Endodermal cell (in vitro differentiated cells): Measurements from ENCODE around the gene DNAH9. TPM values are rescaled to one million over a fixed set of nuclear protein-coding genes. Genes with fewer than 3 reads are reported as not detected.

Source experiments
- DNase-seq: peaks from one replicate; pipeline ENCODE4 v3.0.0-alpha.2; 2017
- H3K27ac ChIP-seq: 2 replicates; pipeline ENCODE4 v1.5.1; 2013; ENCODE audit warnings: mild to moderate bottlenecking, low read depth, low read length, moderate library complexity
- H3K27me3 ChIP-seq: 2 replicates; pipeline ENCODE4 v1.6.1; 2013; ENCODE audit warnings: mild to moderate bottlenecking, low read length, moderate library complexity; ENCODE audit not compliant: insufficient read depth, control insufficient read depth, poor library complexity, severe bottlenecking
- H3K36me3 ChIP-seq: 2 replicates; pipeline ENCODE4 v1.7.0; 2013; ENCODE audit warnings: mild to moderate bottlenecking, low read length, moderate library complexity; ENCODE audit not compliant: control insufficient read depth, insufficient read depth
- H3K4me1 ChIP-seq: one replicate; pipeline ENCODE4 v1.7.0; 2013; ENCODE audit warnings: low read length; ENCODE audit not compliant: control insufficient read depth, insufficient read depth
- H3K4me3 ChIP-seq: 2 replicates; pipeline ENCODE4 v1.5.1; 2013; ENCODE audit warnings: mild to moderate bottlenecking, low read length, moderate library complexity
- H3K9ac ChIP-seq: 2 replicates; pipeline ENCODE4 v1.6.1; 2013; ENCODE audit warnings: mild to moderate bottlenecking, low read length, moderate library complexity; ENCODE audit not compliant: poor library complexity, severe bottlenecking; ENCODE audit errors: extremely low read depth
- H3K9me3 ChIP-seq: 2 replicates; pipeline ENCODE4 v1.6.1; 2013; ENCODE audit warnings: mild to moderate bottlenecking, low read length, moderate library complexity; ENCODE audit not compliant: control insufficient read depth
- H3K27ac Mint-ChIP-seq: 2 replicates; pipeline ENCODE4 v1.8.0; 2020; ENCODE audit warnings: mixed read lengths
- H3K27me3 Mint-ChIP-seq: 2 replicates; pipeline ENCODE4 v1.8.0; 2021; ENCODE audit warnings: mild to moderate bottlenecking, mixed read lengths; ENCODE audit not compliant: insufficient read depth
- H3K36me3 Mint-ChIP-seq: 2 replicates; pipeline ENCODE4 v1.8.0; 2020; ENCODE audit warnings: low read depth, mixed read lengths
- H3K4me1 Mint-ChIP-seq: 2 replicates; pipeline ENCODE4 v1.8.0; 2020; ENCODE audit warnings: mixed read lengths
- H3K4me3 Mint-ChIP-seq: 2 replicates; pipeline ENCODE4 v1.8.0; 2020; ENCODE audit warnings: mild to moderate bottlenecking, moderate library complexity, mixed read lengths
- H3K9me3 Mint-ChIP-seq: 2 replicates; pipeline ENCODE4 v1.8.0; 2020; ENCODE audit warnings: mild to moderate bottlenecking, mixed read lengths
- WGBS, 2 experiments: methylation state at CpG; one replicate each; pipeline versions ENCODE4 v1.1.5 to v1.1.7; 2013; ENCODE audit warnings: missing lambda C conversion rate in 2 of 2, mixed read lengths in 1 of 2; ENCODE audit not compliant: insufficient coverage in 1 of 2, insufficient read length in 1 of 2; 5-methylcytosine and 5-hydroxymethylcytosine counted together
- total RNA-seq, 2 donors: library from RNA; stranded (reverse); fragmentation: NEBNext Ultra II Directional in 1 of 2; extraction: Animal tissue kit (Norgen Biotek cat#: 25700) in 1 of 2; gene quantifications; 2 replicates in 1 of 2; 3 replicates in 1 of 2; pipeline ENCODE4 v1.2.1, GENCODE V29; 2021
- TF ChIP-seq, protein P1 (sequence below): fragments of 200-600 bp; sonication (generic); conservative IDR thresholded peaks from 2 replicates; pipeline ENCODE4 v1.5.0; 2021; ENCODE audit warnings: antibody characterized with exemption, mild to moderate bottlenecking

DNAH9 gene
- total RNA-seq, 2 donors from 2014 or later = 0.64 to 1.2 TPM

DNA sequence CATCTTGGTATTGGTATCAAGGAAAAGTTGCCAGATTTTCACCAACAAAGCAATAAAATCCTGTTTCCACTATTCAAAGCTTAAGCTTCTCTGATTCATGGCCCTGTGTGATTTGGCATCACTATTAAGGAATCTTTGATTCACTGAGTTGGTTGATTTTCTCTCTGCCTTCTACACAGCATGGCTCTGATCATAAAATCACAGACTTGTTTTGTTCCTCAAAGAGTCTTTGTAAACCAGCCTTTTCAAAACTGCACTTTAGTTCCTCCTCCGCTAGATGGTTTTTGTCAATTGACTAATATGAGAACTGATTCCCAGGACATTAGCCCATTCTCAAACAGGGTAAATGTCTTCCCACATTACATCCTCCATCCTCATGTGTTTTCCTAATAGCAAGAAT is 197.6 kb downstream of the DNAH9 start:
- Mint-ChIP-seq H3K27me3 (no peaks in the 10 kb centered on the region), H3K4me3 (no peak overlapping the region)
- TF ChIP-seq, protein P1, sequence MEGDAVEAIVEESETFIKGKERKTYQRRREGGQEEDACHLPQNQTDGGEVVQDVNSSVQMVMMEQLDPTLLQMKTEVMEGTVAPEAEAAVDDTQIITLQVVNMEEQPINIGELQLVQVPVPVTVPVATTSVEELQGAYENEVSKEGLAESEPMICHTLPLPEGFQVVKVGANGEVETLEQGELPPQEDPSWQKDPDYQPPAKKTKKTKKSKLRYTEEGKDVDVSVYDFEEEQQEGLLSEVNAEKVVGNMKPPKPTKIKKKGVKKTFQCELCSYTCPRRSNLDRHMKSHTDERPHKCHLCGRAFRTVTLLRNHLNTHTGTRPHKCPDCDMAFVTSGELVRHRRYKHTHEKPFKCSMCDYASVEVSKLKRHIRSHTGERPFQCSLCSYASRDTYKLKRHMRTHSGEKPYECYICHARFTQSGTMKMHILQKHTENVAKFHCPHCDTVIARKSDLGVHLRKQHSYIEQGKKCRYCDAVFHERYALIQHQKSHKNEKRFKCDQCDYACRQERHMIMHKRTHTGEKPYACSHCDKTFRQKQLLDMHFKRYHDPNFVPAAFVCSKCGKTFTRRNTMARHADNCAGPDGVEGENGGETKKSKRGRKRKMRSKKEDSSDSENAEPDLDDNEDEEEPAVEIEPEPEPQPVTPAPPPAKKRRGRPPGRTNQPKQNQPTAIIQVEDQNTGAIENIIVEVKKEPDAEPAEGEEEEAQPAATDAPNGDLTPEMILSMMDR = no peak

DNA sequence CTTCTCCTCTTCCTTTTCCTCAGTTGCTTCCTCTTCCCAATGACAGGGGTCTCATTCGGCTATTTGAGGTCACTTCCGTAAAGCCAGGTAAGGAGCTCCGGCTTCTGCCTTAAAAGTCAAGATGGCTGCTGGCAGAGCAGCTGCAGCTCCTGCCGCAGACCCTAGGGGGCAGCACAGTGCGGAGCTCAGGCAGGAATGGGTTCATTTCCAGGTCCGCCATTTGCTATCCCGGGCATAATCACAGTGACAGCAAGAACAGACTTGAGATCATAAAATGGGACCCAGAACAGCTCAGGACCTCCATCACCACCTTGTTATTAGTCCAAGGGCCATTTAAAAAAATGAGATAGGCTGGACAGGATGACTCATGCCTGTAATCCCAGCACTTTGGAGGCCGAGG is 199.5 kb downstream of the DNAH9 start:
- Mint-ChIP-seq H3K4me1 (no peaks in the 10 kb centered on the region), H3K4me3 (no peak overlapping the region), H3K27me3 (no peaks in the 10 kb centered on the region), H3K36me3 (no peaks in the 10 kb centered on the region), H3K9me3 (no peaks in the 10 kb centered on the region), H3K27ac (no peak overlapping the region)
- Histone ChIP-seq H3K27me3 (no peaks in the 10 kb centered on the region), H3K36me3 (no peaks in the 10 kb centered on the region), H3K27ac (no peak overlapping the region), H3K4me1 (no peaks in the 10 kb centered on the region), H3K9me3 (no peaks in the 10 kb centered on the region), H3K4me3 (no peak overlapping the region), H3K9ac (no peak overlapping the region)
- TF ChIP-seq, protein P1 = peak; percentile 65
- DNase-seq = peak; percentile 71
- WGBS, 2 experiments = 83 to 89% methylated on average over 2 to 8 of the region's 8 CpGs

More for the DNA sequence above, 197.6 kb downstream of the DNAH9 start:
- Histone ChIP-seq H3K36me3 (no peaks in the 10 kb centered on the region), H3K9ac (no peak overlapping the region), H3K27ac (no peak overlapping the region), H3K4me1 (no peaks in the 10 kb centered on the region), H3K9me3 (no peaks in the 10 kb centered on the region), H3K27me3 (no peaks in the 10 kb centered on the region), H3K4me3 (no peak overlapping the region)
- Mint-ChIP-seq H3K4me1 (no peaks in the 10 kb centered on the region), H3K9me3 (no peaks in the 10 kb centered on the region), H3K27ac (no peak overlapping the region), H3K36me3 (no peaks in the 10 kb centered on the region)
- 92 to 100% methylated on average over 1 of the region's 1 CpG for WGBS, 2 experiments
- DNase-seq = no peak

DNA sequence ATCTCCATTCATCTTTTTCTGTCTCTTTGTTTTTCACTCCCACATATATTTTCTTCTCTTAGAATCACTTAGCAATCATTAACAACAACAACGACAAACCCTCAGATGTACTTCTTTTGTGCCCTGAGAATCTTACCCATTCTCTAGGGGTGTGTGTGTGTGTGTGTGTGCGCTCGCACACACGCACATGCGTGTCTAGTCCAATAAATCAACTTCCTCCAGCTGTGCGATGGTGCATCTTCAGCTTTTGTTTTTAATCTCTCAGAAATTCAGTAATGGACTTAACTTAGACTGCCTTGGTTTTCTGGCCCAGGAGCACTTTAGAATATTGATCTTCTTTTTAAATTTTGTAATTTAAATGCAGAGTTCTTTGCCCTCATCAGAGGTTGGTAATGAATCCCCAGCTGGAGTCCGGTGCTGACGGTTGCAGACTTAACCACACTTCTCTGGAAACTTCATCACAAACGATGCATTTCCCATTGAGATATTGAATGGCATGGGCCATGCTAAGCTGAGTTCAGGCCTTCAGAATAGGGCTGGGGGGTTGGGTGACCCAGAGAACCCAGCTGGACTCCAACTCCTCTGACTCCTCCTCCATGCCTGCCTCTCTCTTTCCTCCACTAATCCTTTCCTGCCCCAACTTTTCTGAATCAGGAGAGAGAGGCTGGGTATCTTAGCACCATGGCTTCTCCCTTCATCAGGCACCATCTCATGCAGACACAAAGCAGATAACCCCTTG is 205.1 kb downstream of the DNAH9 start:
- no peaks in the 10 kb centered on the region for H3K9me3 Mint-ChIP-seq
- no peak overlapping the region for H3K27ac Mint-ChIP-seq
- no peak overlapping the region for H3K9ac ChIP-seq
- DNase-seq = peak; percentile 49
- WGBS, 2 experiments = 80% methylated on average over 9 of the region's 9 CpGs; no CpG with 5 or more reads in 1 of the 2 experiments
- TF ChIP-seq, protein P1 = no peak
- H3K4me1 ChIP-seq = no peaks in the 10 kb centered on the region
- H3K9me3 ChIP-seq = no peaks in the 10 kb centered on the region
- no peaks in the 10 kb centered on the region for H3K36me3 Mint-ChIP-seq
- H3K4me3 ChIP-seq = no peak overlapping the region
- no peak overlapping the region for H3K27ac ChIP-seq
- H3K27me3 Mint-ChIP-seq = no peaks in the 10 kb centered on the region
- H3K36me3 ChIP-seq = no peaks in the 10 kb centered on the region
- H3K27me3 ChIP-seq = no peaks in the 10 kb centered on the region
- peaks cover 11% of the 10 kb centered on the region for H3K4me1 Mint-ChIP-seq
- H3K4me3 Mint-ChIP-seq = no peak overlapping the region
